ENCODE data around the gene PRELID2.

PRELID2 gene

DNA sequence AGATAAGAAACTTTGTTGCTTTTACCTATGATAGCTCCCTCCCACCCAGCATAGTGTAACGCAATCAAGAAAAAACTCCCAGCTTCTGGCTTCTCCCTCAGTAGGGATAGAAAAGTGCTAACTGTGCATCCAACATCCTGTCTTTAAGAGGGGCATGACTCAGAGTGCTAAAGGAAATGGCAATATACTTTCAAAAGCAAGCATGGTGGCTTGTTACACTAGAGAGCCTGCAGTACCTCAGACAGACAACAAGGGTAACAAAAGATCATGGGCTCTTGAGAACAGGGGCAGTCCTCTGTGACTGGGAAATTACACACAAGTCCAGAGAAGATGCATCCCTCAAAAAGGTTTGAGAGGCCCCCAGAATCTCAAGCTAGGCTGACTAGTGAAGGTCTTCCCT, 37.8 kb downstream of the PRELID2 start:
- DNase-seq (ENCODE audit: low read depth in 2 of 2): no peak

- no peak for DNase-seq (ENCODE audit: low read depth in 2 of 2)
These were observed 38.8 kb downstream of the PRELID2 start for GRCh38 chr5:145796318-145796717.

DNA sequence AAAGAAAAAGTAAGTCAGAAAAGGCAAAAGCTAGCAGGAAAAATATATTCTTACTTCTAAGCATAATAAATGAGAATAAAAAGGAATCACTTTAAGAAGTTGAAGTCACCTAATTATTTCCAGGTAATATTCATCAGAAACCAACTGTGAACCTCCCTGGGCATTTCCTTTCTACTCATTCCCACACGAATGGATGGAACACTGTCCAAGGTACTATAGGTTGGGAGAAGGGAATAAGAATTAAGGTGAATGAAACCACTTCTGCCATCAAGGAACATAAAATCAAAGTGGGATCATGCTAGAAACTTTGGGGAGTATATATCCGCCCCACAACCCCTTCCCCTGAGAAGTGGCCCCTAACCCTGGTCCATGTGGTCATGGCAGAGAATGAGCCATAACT, 41.6 kb downstream of the PRELID2 start:
- no peak for DNase-seq (ENCODE audit: low read depth in 2 of 2)

GRCh38 chr5:145792840-145793239, 42.3 kb downstream of the PRELID2 start:
- no peak for DNase-seq (ENCODE audit: low read depth in 2 of 2)

DNA sequence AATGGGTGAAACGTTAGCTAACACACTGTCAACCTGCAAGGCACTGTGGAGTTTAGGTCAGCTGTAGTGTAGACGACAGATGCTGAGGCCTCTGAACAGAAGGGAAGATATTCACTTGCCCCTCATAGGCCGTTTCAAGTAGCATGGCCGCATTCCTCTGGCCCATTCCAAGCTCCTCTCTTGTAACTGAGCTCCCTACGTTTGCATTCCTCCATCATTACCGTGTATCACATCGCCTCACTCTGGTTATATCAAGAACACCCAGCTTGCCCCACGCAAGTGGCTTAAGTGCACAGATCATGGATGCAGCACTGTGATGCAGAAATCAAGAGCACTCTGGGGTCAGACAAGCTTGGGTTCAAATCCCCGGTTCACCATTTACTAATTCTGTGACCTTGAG, 43.3 kb downstream of the PRELID2 start:
- no peak for DNase-seq (ENCODE audit: low read depth in 2 of 2)

DNA sequence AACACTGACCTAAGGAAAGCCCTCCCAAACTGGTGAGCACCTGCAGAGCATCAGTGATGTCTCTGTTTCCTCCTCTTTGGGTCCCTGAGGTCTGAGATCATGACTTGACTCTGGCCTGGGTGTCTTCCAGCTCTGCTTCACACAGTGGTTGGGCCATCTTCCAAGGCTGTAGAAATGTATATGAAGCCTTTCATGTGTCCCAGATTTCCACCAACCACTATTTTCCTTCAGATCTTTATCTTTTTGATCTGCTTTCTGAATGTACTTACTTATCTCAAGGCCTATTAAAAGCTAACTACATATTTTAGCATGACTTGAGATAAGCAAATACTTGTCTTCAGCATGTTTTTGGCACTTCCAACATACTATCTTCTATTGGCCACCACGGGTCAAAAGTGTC, 47.1 kb downstream of the PRELID2 start:
- no peak for DNase-seq (ENCODE audit: low read depth in 2 of 2)

DNA sequence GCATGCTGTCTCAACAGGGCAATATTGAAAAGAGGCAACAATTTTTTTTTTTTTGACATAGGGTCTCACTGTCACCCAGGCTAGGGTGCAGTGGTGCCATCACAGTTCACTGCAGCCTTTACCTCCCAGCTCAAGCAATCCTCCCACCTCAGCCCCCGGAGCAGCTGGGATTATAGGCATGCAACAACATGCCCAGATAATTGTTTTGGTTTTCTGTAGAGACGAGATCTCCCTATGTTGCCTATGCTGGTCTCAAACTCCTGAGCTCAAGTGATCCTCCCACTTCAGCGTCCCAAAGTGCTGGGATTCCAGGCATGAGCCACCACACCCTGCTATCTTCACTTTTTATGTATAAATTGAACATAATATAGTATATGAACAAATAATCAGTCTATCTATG, 47.6 kb downstream of the PRELID2 start:
- DNase-seq (ENCODE audit: low read depth in 2 of 2): no peak

GRCh38 chr5:145787001-145787400, 48.1 kb downstream of the PRELID2 start:
- no peak for DNase-seq (ENCODE audit: low read depth in 2 of 2)

- no peak for DNase-seq (ENCODE audit: low read depth in 2 of 2)
These were observed 54.2 kb downstream of the PRELID2 start for GRCh38 chr5:145780982-145781381.

DNA sequence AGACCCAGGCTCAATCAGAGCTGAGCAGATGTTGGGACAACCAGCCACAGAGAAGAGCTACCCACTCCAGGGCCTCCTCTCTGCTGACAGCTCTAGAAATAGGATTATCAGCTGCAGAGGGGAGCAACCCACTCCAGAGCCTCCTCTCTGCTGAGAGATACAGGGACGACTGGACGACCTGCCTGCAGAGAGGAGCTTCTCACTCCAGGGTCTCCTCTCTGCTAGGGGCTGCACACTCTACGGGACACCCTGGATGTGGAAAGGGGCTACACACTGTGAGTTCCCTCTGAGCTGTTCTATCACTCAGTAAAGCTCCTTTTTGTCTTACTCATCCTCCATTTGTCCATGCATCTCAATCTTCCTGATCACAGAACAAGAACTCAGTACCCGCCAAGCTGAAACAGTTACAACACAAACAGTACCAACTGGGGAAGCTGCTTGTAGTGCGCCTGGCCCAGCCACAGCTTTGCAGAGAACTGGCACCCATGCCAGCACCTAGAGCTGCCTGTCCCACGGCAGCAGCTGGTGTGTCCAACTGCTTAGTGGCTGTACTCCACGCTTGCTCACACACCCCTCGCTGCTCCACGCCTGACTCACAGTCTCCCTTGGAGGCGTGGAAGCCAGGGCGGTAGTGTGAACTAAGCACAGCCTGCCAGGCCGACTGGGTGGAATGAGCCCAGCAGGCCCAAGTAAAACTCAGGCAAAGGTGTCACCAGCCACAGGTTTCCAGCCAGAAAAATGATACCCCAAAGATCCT, 56.8 kb downstream of the PRELID2 start:
- DNase-seq (ENCODE audit: low read depth in 2 of 2): no peak

- no peak for DNase-seq (ENCODE audit: low read depth in 2 of 2)
These were observed 57.6 kb downstream of the PRELID2 start for GRCh38 chr5:145777445-145778063.

- no peak for DNase-seq (ENCODE audit: low read depth in 2 of 2)
These were observed 58.3 kb downstream of the PRELID2 start for GRCh38 chr5:145776886-145777285.

DNA sequence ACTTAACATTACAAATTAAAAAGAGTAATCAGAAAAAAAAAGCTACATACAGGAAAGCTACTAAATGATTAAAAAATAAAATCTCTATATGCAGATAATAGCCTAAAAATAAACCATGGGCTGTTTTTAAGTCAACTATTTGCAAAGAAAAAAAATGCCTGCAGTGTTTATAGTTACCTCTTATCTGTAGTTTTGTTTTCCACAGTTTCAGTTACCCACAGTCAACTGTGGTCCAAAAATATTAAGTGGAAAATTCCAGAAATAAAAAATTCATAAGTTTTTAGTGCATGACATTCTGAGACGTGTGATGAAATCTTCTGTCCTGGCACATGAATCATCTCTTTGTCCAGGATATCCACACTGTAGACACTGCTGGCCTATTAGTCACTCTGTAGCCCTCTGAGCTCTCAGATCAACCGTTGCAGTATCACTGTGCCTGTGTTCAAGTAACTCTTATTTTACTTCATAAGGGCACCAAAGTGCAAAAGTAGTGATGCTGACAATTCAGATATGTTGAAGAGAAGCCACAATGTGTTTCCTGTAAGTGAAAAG, 59.2 kb downstream of the PRELID2 start:
- DNase-seq (ENCODE audit: low read depth in 2 of 2): no peak

DNA sequence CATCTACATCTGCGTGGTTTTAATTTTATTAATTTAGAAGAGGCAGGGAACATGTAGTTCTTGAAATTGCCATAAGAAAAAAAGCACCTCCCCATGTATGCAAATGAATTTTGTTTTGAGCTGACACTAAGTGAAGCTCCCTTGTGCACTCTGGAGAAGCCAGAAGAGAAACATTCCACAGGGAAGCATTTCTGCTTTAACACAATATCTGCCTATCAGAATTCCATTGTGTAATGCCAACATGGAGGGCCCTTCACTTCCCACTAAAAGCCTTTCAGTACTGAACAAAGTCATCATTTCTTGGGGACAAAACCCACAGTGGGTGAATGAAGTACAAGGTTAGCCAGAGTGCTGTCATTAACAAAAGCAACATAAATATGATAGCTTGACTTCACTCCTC, 59.7 kb downstream of the PRELID2 start:
- DNase-seq (ENCODE audit: low read depth in 2 of 2): no peak

DNA sequence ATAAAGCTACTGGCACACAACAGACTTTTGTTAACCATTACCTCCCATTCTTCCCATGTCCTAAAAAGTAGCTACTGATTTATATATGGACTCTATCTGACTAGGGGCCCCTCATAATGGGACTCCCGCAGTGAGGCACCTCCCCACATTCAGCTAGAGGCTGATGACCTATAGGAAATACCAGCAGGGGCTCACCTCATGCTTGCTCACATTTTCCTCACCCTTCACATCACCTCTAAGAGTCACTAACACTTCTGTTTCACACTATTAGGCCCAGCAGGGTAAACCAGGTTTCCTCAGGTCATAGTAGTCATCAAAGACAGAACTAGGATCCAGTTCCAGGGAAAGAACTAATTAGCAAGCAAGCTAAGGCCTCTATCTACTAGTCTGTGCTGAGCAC, 60.7 kb downstream of the PRELID2 start:
- DNase-seq (ENCODE audit: low read depth in 2 of 2): no peak

DNA sequence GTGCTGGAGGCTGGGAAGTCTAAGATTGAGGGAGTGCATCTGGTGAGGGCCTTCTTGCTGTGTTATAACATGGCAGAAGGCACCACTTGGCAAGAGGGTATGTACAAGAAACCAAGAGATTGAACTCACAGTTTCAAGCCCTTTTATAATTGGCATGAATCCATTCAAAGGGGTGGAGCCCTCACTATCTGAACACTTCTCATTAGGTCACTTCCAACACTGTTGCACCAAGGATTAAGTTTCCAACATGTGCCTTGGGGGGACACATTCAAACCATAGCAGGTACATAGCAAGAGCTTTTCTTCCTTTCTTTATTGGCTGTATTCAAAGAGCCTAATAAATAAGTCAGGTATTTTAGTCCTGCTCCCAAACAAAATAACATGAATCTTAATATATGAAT, 62.7 kb downstream of the PRELID2 start:
- DNase-seq (ENCODE audit: low read depth in 2 of 2): no peak

DNA sequence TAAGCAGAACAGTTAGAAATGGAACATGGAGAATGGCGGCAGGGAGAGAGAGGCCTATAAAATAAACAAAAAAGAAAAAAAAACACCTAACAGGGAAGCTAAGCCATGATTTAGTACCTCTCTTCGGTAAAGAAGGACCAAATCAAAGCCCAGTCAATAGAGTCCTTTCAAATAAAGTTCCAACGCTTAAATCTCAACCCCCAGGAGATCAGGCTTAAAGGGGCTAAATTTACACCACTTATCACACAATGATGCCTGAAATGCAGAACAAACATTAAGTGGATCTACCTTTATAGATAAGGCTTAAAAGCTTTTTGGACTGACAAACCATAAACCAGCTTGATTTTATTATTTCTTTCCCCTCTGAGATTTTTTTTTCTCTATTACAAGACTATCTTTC, 66.3 kb downstream of the PRELID2 start:
- no peak for DNase-seq (ENCODE audit: low read depth in 2 of 2)

GRCh38 chr5:145764325-145764724, 70.8 kb downstream of the PRELID2 start:
- DNase-seq (ENCODE audit: low read depth in 2 of 2): no peak

- no peak for DNase-seq (ENCODE audit: low read depth in 2 of 2)
These were observed 72.3 kb downstream of the PRELID2 start for GRCh38 chr5:145762833-145763232.

DNA sequence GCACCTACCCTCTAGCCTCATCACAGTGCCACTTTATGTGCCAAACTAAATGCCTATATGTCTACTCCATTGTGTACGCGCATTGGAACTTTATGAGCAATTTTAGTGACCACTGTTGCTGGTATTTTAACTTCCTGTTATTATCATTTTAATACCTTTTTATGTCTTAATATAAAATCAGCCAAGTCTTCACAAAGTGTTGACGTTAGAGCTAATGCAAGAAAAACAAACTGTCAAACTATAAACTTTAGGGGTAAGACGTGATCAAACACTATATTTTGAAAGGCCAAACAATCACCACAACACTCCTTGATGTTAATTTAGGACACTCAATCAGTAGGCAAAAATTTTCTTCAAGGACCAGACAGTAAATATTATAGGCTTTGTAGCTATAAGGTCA, 73.9 kb downstream of the PRELID2 start:
- DNase-seq (ENCODE audit: low read depth in 2 of 2): no peak

- DNase-seq (ENCODE audit: low read depth in 2 of 2): no peak
These were observed 74.5 kb downstream of the PRELID2 start for GRCh38 chr5:145760660-145761059.

- no peak for DNase-seq (ENCODE audit: low read depth in 2 of 2)
These were observed 82.2 kb downstream of the PRELID2 start for GRCh38 chr5:145752947-145753346.

GRCh38 chr5:145752534-145752933, 82.6 kb downstream of the PRELID2 start:
- no peak for DNase-seq (ENCODE audit: low read depth in 2 of 2)
